ENCODE measurements around the gene LDB2.

The LDB2 gene

DNA sequence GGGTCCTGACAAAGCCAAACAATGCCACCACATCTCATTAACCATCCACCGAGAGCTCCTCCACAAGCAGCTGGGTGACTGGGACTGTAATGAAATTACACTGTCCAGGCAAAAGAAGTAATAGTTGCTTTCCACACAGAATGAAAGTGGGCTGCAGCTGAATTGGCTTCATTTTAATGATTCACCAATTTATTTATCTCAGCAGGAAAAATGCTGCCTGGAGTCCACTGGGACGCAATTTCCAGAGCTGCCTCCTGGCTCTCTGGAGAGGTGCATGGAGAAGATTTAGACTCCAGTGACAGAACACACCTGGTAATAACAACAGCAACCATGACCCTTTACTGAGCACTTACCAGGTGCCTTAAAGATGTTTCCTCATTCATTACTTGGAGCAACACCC, 226.7 kb downstream of the LDB2 start:
- Mint-ChIP-seq H3K4me3 (no peak overlapping the region), H3K9me3 (peaks cover 4% of the 10 kb centered on the region), H3K36me3 (no peaks in the 10 kb centered on the region), H3K4me1 (no peaks in the 10 kb centered on the region), H3K27ac (no peak overlapping the region), H3K27me3 (no peaks in the 10 kb centered on the region)
- no peak for ATAC-seq

GRCh38 chr4:16670727-16671126, 227.7 kb downstream of the LDB2 start:
- ATAC-seq: no peak
- Mint-ChIP-seq H3K4me1 (no peaks in the 10 kb centered on the region), H3K4me3 (no peak overlapping the region), H3K27ac (no peak overlapping the region), H3K9me3 (peaks cover 4% of the 10 kb centered on the region), H3K27me3 (no peaks in the 10 kb centered on the region), H3K36me3 (no peaks in the 10 kb centered on the region)

GRCh38 chr4:16669036-16669435, 229.4 kb downstream of the LDB2 start:
- H3K4me1 Mint-ChIP-seq: no peaks in the 10 kb centered on the region
- H3K36me3 Mint-ChIP-seq: no peaks in the 10 kb centered on the region
- no peak for ATAC-seq
- H3K9me3 Mint-ChIP-seq: peaks cover 4% of the 10 kb centered on the region
- H3K4me3 Mint-ChIP-seq: no peak overlapping the region
- no peak overlapping the region for H3K27ac Mint-ChIP-seq
- no peaks in the 10 kb centered on the region for H3K27me3 Mint-ChIP-seq

DNA sequence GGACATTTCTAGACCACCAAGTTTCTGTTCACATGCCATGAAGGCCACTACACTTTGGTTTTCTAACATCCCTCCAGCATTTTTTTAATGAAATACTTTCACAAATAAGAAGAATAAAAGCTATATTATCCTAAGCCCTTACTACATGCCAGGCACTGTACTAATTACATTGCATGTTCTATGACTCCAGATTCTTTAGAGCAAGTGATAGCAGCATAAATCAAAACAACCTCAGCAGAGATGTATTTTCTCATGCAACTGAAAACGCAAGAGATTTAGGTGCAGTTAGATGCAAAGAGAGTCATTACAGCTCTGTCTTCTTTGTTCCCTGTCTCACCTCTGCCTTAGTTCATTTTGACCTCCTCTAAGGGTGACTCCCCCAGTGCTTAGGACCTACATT, 230.0 kb downstream of the LDB2 start:
- Mint-ChIP-seq H3K4me1 (no peaks in the 10 kb centered on the region), H3K27me3 (no peaks in the 10 kb centered on the region), H3K36me3 (no peaks in the 10 kb centered on the region), H3K4me3 (no peak overlapping the region), H3K9me3 (peaks cover 7% of the 10 kb centered on the region), H3K27ac (no peak overlapping the region)
- ATAC-seq: no peak

- H3K27ac Mint-ChIP-seq: no peak overlapping the region
- no peaks in the 10 kb centered on the region for H3K36me3 Mint-ChIP-seq
- no peak overlapping the region for H3K4me3 Mint-ChIP-seq
- H3K4me1 Mint-ChIP-seq: no peaks in the 10 kb centered on the region
- no peaks in the 10 kb centered on the region for H3K27me3 Mint-ChIP-seq
- ATAC-seq: no peak
- H3K9me3 Mint-ChIP-seq: peaks cover 5% of the 10 kb centered on the region
Observed at GRCh38 chr4:16667464-16667863, 231.0 kb downstream of the LDB2 start.

DNA sequence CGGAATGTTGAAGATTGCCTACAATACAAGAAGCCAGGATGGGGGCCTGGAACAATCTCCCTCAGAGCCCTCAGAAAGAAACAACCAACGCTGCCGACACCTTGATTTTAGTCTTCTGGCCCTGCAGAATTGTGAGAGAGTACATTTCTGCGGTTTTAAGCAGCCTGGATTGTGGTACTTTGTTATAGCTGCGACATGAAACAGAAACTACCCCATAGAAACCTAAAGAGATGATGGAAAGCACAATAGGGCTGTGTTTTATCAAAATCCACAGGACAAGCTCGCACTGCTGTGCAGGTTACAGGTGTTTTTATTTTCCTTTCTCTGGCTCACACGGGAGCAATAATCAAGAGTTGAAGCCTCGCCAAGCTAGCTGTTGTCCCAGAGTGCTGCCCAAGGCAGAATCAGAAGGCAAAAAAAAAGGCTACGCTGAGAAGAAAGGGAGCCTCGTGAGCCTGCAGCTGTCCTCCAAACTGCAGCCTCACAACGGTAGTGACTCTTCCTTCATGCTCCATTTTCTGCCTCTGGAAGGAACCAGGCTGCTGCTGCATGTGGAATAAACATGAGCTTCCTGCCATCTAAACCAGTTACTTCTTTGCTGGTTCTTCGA, 232.4 kb downstream of the LDB2 start:
- Mint-ChIP-seq H3K9me3 (peaks cover 9% of the 10 kb centered on the region), H3K36me3 (no peaks in the 10 kb centered on the region), H3K4me3 (no peak overlapping the region), H3K27me3 (no peaks in the 10 kb centered on the region), H3K27ac (no peak overlapping the region), H3K4me1 (no peaks in the 10 kb centered on the region)
- ATAC-seq: no peak

GRCh38 chr4:16663732-16664131, 234.7 kb downstream of the LDB2 start:
- no peaks in the 10 kb centered on the region for H3K27me3 Mint-ChIP-seq
- no peak overlapping the region for H3K4me3 Mint-ChIP-seq
- no peaks in the 10 kb centered on the region for H3K36me3 Mint-ChIP-seq
- H3K9me3 Mint-ChIP-seq: peaks cover 9% of the 10 kb centered on the region
- no peaks in the 10 kb centered on the region for H3K4me1 Mint-ChIP-seq
- no peak for ATAC-seq
- H3K27ac Mint-ChIP-seq: no peak overlapping the region

GRCh38 chr4:16663307-16663706, 235.1 kb downstream of the LDB2 start:
- no peaks in the 10 kb centered on the region for H3K27me3 Mint-ChIP-seq
- no peaks in the 10 kb centered on the region for H3K4me1 Mint-ChIP-seq
- H3K36me3 Mint-ChIP-seq: no peaks in the 10 kb centered on the region
- H3K9me3 Mint-ChIP-seq: peaks cover 9% of the 10 kb centered on the region
- no peak overlapping the region for H3K27ac Mint-ChIP-seq
- no peak for ATAC-seq
- no peak overlapping the region for H3K4me3 Mint-ChIP-seq

DNA sequence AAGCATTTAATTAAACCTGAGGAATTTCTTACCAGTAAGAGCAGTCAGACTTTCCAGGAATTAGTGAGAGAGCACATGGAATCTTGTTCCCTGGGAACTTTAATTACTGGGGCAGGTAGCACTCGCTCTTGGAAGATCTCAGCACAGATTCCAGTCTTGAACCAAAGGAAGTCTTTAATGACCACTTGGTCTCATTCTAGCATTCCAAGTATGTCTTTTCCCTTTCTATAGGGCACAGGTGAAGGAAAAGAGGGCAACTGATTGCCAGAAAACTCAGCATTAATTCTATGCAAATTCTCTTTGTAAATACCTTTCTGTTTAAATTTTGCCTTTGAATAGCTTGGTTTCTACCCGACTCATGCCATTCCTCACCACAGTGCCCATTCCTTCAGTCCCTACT, 236.6 kb downstream of the LDB2 start:
- ATAC-seq: no peak
- H3K27ac Mint-ChIP-seq: no peak overlapping the region
- no peak overlapping the region for H3K4me3 Mint-ChIP-seq
- no peaks in the 10 kb centered on the region for H3K27me3 Mint-ChIP-seq
- H3K4me1 Mint-ChIP-seq: no peaks in the 10 kb centered on the region
- no peaks in the 10 kb centered on the region for H3K36me3 Mint-ChIP-seq
- H3K9me3 Mint-ChIP-seq: peaks cover 9% of the 10 kb centered on the region

DNA sequence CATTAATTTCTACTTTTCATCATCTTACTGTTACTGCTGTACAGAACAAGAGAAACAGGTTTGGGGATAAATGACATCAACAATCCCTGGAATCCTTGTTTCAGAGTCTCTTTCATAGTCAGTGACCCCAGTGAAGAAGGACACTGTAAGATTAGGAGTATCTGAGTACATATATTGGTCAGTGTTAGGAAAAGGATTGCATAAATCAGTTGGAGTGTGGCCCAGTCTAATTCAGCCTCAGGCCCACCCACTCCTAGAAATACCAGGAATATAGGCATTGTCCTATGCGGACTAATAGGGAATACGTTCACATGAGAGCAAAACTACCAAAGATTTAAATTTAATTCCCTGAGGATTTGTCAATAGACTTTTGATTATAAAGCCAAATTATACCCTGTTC, 237.8 kb downstream of the LDB2 start:
- Mint-ChIP-seq H3K36me3 (no peaks in the 10 kb centered on the region), H3K4me1 (no peaks in the 10 kb centered on the region), H3K9me3 (peaks cover 9% of the 10 kb centered on the region), H3K27me3 (no peaks in the 10 kb centered on the region), H3K27ac (no peak overlapping the region), H3K4me3 (no peak overlapping the region)
- ATAC-seq: no peak

GRCh38 chr4:16659694-16660093, 238.8 kb downstream of the LDB2 start:
- H3K4me1 Mint-ChIP-seq: no peaks in the 10 kb centered on the region
- no peaks in the 10 kb centered on the region for H3K27me3 Mint-ChIP-seq
- peaks cover 9% of the 10 kb centered on the region for H3K9me3 Mint-ChIP-seq
- H3K4me3 Mint-ChIP-seq: no peak overlapping the region
- ATAC-seq: no peak
- no peaks in the 10 kb centered on the region for H3K36me3 Mint-ChIP-seq
- H3K27ac Mint-ChIP-seq: no peak overlapping the region

- H3K27ac Mint-ChIP-seq: no peak overlapping the region
- ATAC-seq: no peak
- H3K36me3 Mint-ChIP-seq: no peaks in the 10 kb centered on the region
- H3K27me3 Mint-ChIP-seq: no peaks in the 10 kb centered on the region
- H3K4me1 Mint-ChIP-seq: no peaks in the 10 kb centered on the region
- peaks cover 9% of the 10 kb centered on the region for H3K9me3 Mint-ChIP-seq
- H3K4me3 Mint-ChIP-seq: no peak overlapping the region
Observed at GRCh38 chr4:16659079-16659478, 239.4 kb downstream of the LDB2 start.

DNA sequence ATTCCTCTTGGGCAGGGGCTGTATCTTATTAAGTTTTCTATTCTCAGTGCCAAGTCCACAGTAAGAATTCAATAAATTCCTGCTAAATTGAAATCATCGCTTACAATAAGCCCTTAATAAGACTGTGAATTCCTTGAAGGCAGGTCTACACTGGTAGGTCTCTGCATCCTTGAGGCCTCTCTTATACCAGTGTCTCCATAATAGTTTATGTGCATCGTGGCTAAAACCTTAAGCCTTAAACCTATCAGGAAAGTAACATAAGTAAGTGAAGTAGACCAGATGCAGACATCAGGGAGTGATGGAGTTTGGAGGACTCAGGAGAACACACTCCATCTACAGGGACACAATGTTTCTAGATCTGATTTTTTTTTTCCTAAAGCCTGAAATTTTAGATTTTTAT, 240.3 kb downstream of the LDB2 start:
- Mint-ChIP-seq H3K4me3 (no peak overlapping the region), H3K9me3 (peaks cover 6% of the 10 kb centered on the region), H3K27me3 (no peaks in the 10 kb centered on the region), H3K4me1 (no peaks in the 10 kb centered on the region), H3K36me3 (no peaks in the 10 kb centered on the region), H3K27ac (no peak overlapping the region)
- ATAC-seq: no peak

DNA sequence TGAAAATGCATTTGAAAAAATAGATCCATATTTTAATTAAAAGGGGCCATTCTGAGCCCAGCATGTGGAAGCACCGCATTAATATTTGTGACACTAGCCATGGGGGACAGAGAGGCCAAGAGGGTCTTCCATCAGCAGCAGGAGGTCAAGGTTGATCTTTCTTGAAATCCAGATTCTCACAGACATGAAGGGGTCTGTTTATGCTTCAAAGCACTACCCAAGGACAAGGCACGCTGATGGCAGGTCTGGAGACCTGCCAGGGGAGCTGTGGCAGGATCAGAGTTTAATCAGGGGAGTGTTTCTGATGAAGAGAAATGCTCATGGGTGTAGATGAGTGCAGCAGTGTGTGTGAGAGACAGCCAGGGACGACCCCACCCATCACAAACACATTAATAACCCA, 243.3 kb downstream of the LDB2 start:
- no peak for ATAC-seq
- Mint-ChIP-seq H3K27me3 (no peaks in the 10 kb centered on the region), H3K36me3 (no peaks in the 10 kb centered on the region), H3K4me1 (no peaks in the 10 kb centered on the region), H3K9me3 (no peaks in the 10 kb centered on the region), H3K4me3 (no peak overlapping the region), H3K27ac (no peak overlapping the region)

DNA sequence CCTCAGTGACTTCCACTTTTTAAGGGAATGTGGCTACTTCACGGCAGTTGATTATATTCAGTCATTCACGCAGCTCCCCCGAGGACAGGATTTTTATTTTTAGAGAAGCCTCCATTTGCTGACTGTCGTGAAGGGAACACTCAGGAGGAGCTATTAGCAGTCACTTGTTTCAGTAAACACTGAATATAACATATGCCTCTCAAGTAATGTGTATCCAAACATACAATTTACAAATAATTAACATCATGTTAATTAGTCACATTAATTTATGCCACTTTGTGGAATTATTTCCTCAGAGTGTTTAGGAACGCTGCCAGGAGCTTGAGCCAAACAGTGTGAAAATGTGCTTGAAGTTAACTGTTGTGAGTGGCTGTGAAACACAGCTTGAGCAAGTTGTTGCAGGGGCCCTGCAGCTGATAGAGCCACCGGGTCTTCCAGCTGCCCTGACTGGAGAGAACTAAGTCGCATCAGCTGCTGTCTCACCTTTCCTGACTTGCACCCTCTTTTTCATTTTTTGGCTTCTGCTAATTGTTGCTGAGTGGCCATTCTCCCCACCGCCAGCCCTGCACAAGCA, 245.6 kb downstream of the LDB2 start:
- H3K4me3 Mint-ChIP-seq: no peak overlapping the region
- no peaks in the 10 kb centered on the region for H3K9me3 Mint-ChIP-seq
- H3K27ac Mint-ChIP-seq: no peak overlapping the region
- no peaks in the 10 kb centered on the region for H3K36me3 Mint-ChIP-seq
- no peak for ATAC-seq
- H3K4me1 Mint-ChIP-seq: no peaks in the 10 kb centered on the region
- no peaks in the 10 kb centered on the region for H3K27me3 Mint-ChIP-seq

DNA sequence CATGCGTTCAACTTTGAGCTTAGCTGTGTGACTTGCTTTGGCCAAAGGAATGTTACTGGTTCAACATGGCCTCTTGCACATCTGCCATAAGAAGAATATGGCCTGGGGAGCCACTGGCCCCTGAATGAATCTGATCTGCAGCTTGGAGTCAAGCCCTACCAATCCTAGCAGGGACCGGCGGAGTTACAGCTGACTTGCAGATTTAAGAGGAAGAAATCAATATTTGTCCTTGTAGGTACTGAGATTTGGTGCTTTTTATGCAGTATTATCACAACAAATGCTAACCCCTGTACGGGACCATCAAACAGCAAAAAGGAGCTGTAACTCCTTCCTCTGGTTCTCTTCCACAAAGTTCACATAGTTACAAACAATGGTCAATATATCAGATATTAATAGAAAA, 252.0 kb downstream of the LDB2 start:
- Mint-ChIP-seq H3K36me3 (no peaks in the 10 kb centered on the region), H3K4me3 (no peak overlapping the region), H3K9me3 (peaks cover 3% of the 10 kb centered on the region), H3K4me1 (no peaks in the 10 kb centered on the region), H3K27ac (no peak overlapping the region), H3K27me3 (no peaks in the 10 kb centered on the region)
- ATAC-seq: no peak

- H3K27ac Mint-ChIP-seq: no peak overlapping the region
- H3K27me3 Mint-ChIP-seq: no peaks in the 10 kb centered on the region
- peaks cover 3% of the 10 kb centered on the region for H3K9me3 Mint-ChIP-seq
- H3K4me3 Mint-ChIP-seq: no peak overlapping the region
- ATAC-seq: no peak
- no peaks in the 10 kb centered on the region for H3K4me1 Mint-ChIP-seq
- no peaks in the 10 kb centered on the region for H3K36me3 Mint-ChIP-seq
Observed at GRCh38 chr4:16643893-16644292, 254.6 kb downstream of the LDB2 start.
